Activated CD4-positive, alpha-beta T cell treated with anti-CD3 and anti-CD28 coated beads, Interleukin-10, Interleukin-2, amounts not matched to agents 100 ng/mL and 50 ng/mL, durations not matched to agents 16 hours and 8 hours (primary cell): ENCODE results near the gene UBR4.
"Not testable (repeated sequence)": the region's sequence is repeated elsewhere in the genome, so short reads cannot be mapped to it uniquely, and the experiment has no call there.

Experiments used
- DNase-seq: peaks from one replicate; pipeline ENCODE4 v3.0.0-alpha.2; 2020

UBR4 gene

GRCh38 chr1:19209990-19210771 lies at the start of gene UBR4:
UBR4 (minus strand) TSS chr1:19210266; CDS start chr1:19210248, 18 bp downstream.
- peak; percentile 98 for DNase-seq

GRCh38 chr1:19258353-19258752 lies 48.3 kb upstream of the UBR4 start:
- DNase-seq = no peak

- peak; percentile 27 for DNase-seq
These were observed 47.3 kb upstream of the UBR4 start for GRCh38 chr1:19257178-19257914.

GRCh38 chr1:19256301-19256700 lies 46.2 kb upstream of the UBR4 start:
- not testable (repeated sequence) for DNase-seq

- no peak for DNase-seq
These were observed 45.2 kb upstream of the UBR4 start for GRCh38 chr1:19255288-19255687.

GRCh38 chr1:19254416-19254815 lies 44.4 kb upstream of the UBR4 start:
- DNase-seq = no peak

- peak; percentile 93 for DNase-seq
These were observed 41.5 kb upstream of the UBR4 start, which contains the start of the genes EMC1 and MRTO4 for GRCh38 chr1:19251305-19252196. EMC1 (minus strand) TSS chr1:19251524; CDS start chr1:19251509, 15 bp downstream. MRTO4 (plus strand) TSS chr1:19251805; CDS start chr1:19251836, 31 bp downstream.

GRCh38 chr1:19250629-19251304 lies 40.7 kb upstream of the UBR4 start:
- no peak for DNase-seq

- DNase-seq = peak; percentile 77
These were observed 30.8 kb upstream of the UBR4 start for GRCh38 chr1:19240673-19241538.

GRCh38 chr1:19239876-19240275 lies 29.8 kb upstream of the UBR4 start:
- DNase-seq = no peak

GRCh38 chr1:19234224-19234623 lies 24.2 kb upstream of the UBR4 start:
- DNase-seq = no peak

- no peak for DNase-seq
These were observed 22.4 kb upstream of the UBR4 start for GRCh38 chr1:19232524-19232846.

- not testable (repeated sequence) for DNase-seq
These were observed 21.9 kb upstream of the UBR4 start for GRCh38 chr1:19231736-19232523.

GRCh38 chr1:19229828-19230325 lies 19.8 kb upstream of the UBR4 start:
- DNase-seq = no peak

GRCh38 chr1:19229229-19229628 lies 19.2 kb upstream of the UBR4 start:
- DNase-seq = no peak

- no peak for DNase-seq
These were observed 13.1 kb upstream of the UBR4 start for GRCh38 chr1:19222979-19223824.

- no peak for DNase-seq
These were observed 12.5 kb upstream of the UBR4 start for GRCh38 chr1:19222573-19222972.

GRCh38 chr1:19220991-19221390 lies 10.9 kb upstream of the UBR4 start:
- no peak for DNase-seq

- DNase-seq = no peak
These were observed 10.2 kb upstream of the UBR4 start for GRCh38 chr1:19220080-19220846.
